H1 (cell line): ENCODE results near the gene WNT9B. TPM values are rescaled to one million over a fixed set of nuclear protein-coding genes. Genes with fewer than 3 reads are reported as not detected.

Experiments used
- CHD1 ChIP-seq: IDR thresholded peaks from 2 replicates; pipeline ENCODE4 v1.6.1; 2012; ENCODE audit warnings: low read depth, low read length, improper control_type of control experiment
- KDM4A ChIP-seq: IDR thresholded peaks from one replicate; pipeline ENCODE4 v1.7.1; 2012; ENCODE audit warnings: low read depth, mild to moderate bottlenecking, moderate library complexity, low read length, inconsistent platforms; ENCODE audit not compliant: severe bottlenecking
- POLR2A ChIP-seq, 2 experiments: IDR thresholded peaks; 1 replicate in 1 of 2; 2 replicates in 1 of 2; pipeline ENCODE4 v1.6.1; 2011; ENCODE audit warnings: low read depth in 2 of 2, low read length in 2 of 2, mild to moderate bottlenecking in 2 of 2; ENCODE audit errors: control extremely low read depth in 1 of 2
- RNF2 ChIP-seq: fragments of 200-900, 300-1000 bp; sonication (generic); IDR thresholded peaks from 2 replicates; pipeline ENCODE4 v1.7.1; 2016; ENCODE audit warnings: borderline replicate concordance, low read depth, mild to moderate bottlenecking, antibody characterized with exemption, low read length; ENCODE audit not compliant: poor library complexity, severe bottlenecking; ENCODE audit errors: missing control alignments
- SAP30 ChIP-seq: fragments of 300-600 bp; sonication (generic); IDR thresholded peaks from 2 replicates; pipeline ENCODE4 v1.7.1; 2012; ENCODE audit warnings: low read length, moderate library complexity, mild to moderate bottlenecking, inconsistent platforms; ENCODE audit not compliant: insufficient read depth, insufficient replicate concordance
- SP2 ChIP-seq: IDR thresholded peaks from 2 replicates; pipeline ENCODE4 v1.6.1; 2012; ENCODE audit warnings: mild to moderate bottlenecking, low read length, inconsistent platforms
- SRF ChIP-seq: IDR thresholded peaks from 2 replicates; pipeline ENCODE4 v1.6.1; 2011; ENCODE audit warnings: mild to moderate bottlenecking, low read depth, low read length, moderate library complexity
- TBP ChIP-seq: IDR thresholded peaks from 2 replicates; pipeline ENCODE4 v1.6.1; 2011; ENCODE audit warnings: low read depth, low read length, improper control_type of control experiment
- TEAD4 ChIP-seq: IDR thresholded peaks from 2 replicates; pipeline ENCODE4 v1.6.1; 2012; ENCODE audit warnings: low read depth, low read length, inconsistent platforms, mixed read lengths
- polyA plus RNA-seq, 7 experiments: library from polyadenylated mRNA; depleted of rRNA in 3 of 7; stranded (reverse) in 5 of 7; unstranded in 2 of 7; fragments of >200 nt in 5 of 7; fragments of 200-250 nt in 2 of 7; gene quantifications; 1 replicate in 5 of 7; 2 replicates in 1 of 7; 4 replicates in 1 of 7; pipeline versions ENCODE4 v1.2.1 to v1.2.3, GENCODE V29; 2011 to 2013; ENCODE audit warnings: missing spikeins in 2 of 7, mixed read lengths in 2 of 7
- total RNA-seq: library from RNA; stranded (reverse); fragmentation: NEBNext Ultra II Directional; extraction: Animal tissue kit (Norgen Biotek cat#: 25700); gene quantifications from 2 replicates; pipeline ENCODE4 v1.2.1, GENCODE V29; 2021
- TF ChIP-seq, protein P1 (sequence below): fragments of 300-600 bp; sonication (generic); IDR thresholded peaks from 2 replicates; pipeline ENCODE4 v1.7.1; 2012; ENCODE audit warnings: low read length, moderate library complexity, mild to moderate bottlenecking, inconsistent platforms; ENCODE audit not compliant: insufficient replicate concordance
- TF ChIP-seq, protein P2 (sequence below): IDR thresholded peaks from 2 replicates; pipeline ENCODE4 v1.6.1; 2012; ENCODE audit warnings: inconsistent platforms

Gene WNT9B
- total and polyA plus RNA-seq, 2 of the 8 experiments (the other 6 are each of a cell fraction or from before 2014, with no cell fraction given), result 0.21 TPM; not detected in 1

DNA sequence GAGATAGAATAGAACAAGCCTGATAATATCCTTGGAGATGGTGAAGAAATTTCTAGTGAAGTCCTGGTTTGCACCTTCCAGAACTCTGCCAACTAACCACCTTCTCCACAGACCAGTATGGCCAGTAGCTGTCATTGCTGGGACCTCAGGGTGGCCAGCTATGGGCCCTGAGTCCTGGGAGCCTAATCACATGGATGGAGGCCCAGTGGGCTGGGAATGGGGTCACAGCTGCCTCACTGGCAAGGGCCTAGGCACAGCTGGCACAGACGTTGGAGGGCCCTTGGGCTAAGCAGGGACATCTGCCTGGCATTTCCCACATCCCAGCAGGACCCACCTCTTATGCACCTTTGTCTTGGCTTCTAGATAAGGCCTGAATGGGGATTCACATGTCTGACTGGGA lies 25.3 kb upstream of the WNT9B start (continued):
- TF ChIP-seq, protein P1, sequence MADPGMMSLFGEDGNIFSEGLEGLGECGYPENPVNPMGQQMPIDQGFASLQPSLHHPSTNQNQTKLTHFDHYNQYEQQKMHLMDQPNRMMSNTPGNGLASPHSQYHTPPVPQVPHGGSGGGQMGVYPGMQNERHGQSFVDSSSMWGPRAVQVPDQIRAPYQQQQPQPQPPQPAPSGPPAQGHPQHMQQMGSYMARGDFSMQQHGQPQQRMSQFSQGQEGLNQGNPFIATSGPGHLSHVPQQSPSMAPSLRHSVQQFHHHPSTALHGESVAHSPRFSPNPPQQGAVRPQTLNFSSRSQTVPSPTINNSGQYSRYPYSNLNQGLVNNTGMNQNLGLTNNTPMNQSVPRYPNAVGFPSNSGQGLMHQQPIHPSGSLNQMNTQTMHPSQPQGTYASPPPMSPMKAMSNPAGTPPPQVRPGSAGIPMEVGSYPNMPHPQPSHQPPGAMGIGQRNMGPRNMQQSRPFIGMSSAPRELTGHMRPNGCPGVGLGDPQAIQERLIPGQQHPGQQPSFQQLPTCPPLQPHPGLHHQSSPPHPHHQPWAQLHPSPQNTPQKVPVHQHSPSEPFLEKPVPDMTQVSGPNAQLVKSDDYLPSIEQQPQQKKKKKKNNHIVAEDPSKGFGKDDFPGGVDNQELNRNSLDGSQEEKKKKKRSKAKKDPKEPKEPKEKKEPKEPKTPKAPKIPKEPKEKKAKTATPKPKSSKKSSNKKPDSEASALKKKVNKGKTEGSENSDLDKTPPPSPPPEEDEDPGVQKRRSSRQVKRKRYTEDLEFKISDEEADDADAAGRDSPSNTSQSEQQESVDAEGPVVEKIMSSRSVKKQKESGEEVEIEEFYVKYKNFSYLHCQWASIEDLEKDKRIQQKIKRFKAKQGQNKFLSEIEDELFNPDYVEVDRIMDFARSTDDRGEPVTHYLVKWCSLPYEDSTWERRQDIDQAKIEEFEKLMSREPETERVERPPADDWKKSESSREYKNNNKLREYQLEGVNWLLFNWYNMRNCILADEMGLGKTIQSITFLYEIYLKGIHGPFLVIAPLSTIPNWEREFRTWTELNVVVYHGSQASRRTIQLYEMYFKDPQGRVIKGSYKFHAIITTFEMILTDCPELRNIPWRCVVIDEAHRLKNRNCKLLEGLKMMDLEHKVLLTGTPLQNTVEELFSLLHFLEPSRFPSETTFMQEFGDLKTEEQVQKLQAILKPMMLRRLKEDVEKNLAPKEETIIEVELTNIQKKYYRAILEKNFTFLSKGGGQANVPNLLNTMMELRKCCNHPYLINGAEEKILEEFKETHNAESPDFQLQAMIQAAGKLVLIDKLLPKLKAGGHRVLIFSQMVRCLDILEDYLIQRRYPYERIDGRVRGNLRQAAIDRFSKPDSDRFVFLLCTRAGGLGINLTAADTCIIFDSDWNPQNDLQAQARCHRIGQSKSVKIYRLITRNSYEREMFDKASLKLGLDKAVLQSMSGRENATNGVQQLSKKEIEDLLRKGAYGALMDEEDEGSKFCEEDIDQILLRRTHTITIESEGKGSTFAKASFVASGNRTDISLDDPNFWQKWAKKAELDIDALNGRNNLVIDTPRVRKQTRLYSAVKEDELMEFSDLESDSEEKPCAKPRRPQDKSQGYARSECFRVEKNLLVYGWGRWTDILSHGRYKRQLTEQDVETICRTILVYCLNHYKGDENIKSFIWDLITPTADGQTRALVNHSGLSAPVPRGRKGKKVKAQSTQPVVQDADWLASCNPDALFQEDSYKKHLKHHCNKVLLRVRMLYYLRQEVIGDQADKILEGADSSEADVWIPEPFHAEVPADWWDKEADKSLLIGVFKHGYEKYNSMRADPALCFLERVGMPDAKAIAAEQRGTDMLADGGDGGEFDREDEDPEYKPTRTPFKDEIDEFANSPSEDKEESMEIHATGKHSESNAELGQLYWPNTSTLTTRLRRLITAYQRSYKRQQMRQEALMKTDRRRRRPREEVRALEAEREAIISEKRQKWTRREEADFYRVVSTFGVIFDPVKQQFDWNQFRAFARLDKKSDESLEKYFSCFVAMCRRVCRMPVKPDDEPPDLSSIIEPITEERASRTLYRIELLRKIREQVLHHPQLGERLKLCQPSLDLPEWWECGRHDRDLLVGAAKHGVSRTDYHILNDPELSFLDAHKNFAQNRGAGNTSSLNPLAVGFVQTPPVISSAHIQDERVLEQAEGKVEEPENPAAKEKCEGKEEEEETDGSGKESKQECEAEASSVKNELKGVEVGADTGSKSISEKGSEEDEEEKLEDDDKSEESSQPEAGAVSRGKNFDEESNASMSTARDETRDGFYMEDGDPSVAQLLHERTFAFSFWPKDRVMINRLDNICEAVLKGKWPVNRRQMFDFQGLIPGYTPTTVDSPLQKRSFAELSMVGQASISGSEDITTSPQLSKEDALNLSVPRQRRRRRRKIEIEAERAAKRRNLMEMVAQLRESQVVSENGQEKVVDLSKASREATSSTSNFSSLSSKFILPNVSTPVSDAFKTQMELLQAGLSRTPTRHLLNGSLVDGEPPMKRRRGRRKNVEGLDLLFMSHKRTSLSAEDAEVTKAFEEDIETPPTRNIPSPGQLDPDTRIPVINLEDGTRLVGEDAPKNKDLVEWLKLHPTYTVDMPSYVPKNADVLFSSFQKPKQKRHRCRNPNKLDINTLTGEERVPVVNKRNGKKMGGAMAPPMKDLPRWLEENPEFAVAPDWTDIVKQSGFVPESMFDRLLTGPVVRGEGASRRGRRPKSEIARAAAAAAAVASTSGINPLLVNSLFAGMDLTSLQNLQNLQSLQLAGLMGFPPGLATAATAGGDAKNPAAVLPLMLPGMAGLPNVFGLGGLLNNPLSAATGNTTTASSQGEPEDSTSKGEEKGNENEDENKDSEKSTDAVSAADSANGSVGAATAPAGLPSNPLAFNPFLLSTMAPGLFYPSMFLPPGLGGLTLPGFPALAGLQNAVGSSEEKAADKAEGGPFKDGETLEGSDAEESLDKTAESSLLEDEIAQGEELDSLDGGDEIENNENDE, result no peak
- TF ChIP-seq, protein P2, sequence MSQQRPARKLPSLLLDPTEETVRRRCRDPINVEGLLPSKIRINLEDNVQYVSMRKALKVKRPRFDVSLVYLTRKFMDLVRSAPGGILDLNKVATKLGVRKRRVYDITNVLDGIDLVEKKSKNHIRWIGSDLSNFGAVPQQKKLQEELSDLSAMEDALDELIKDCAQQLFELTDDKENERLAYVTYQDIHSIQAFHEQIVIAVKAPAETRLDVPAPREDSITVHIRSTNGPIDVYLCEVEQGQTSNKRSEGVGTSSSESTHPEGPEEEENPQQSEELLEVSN, result no peak
- no peak for TF ChIP-seq SRF
- TF ChIP-seq SAP30, result no peak
- no peak for TF ChIP-seq CHD1
- no peak for TF ChIP-seq POLR2A (IDR thresholded peaks at IDR 0.05; ENCODE audit: control extremely low read depth in 1 of 2, low read depth in 2 of 2, low read length in 2 of 2)
- no peak for TF ChIP-seq SP2
- no peak for TF ChIP-seq TBP
- no peak for TF ChIP-seq TEAD4
- no peak for TF ChIP-seq KDM4A
- no peak for TF ChIP-seq RNF2
